Measurements from ENCODE around the gene ZBTB7C.

Gene ZBTB7C

DNA sequence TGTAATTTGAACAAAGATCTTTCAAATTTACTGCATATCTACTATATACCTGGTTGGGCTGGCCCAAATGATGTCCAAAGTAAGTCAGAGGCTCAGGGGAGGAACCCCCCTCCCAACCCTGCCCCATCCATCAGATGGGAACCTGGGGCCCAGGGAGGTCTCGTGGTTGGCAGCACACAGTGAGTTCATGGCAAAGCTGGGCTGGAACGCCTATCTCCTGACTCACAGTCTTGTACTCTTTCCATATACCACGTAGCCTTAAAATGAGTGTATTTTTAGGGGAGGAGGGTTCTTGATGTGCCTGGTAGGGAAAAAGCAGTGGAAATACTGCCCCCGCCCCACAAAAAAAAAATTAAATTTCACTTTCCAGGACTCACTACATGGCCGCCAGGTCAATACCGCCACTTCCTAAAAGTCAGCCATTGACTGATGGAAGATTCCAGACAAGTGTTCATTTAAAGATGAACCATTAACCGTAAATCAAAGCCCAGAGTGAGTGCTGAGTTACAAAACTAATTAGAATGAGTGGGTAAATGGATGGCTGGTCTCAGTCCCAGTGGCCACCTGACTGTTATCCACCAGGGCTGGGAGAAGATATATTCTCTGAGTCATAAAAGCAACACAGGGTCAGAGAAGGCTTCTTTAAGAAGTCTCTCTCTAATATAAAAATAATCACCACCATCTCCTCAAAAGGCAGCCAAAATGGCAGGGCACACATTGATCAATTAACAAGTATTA lies 80.5 kb downstream of the ZBTB7C start:
- Histone ChIP-seq H3K9ac (ENCODE audit: low read depth, low read length) (no peak overlapping the region), H4K20me1 (ENCODE audit: insufficient read depth, low read length) (no peaks in the 10 kb centered on the region), H3K4me3 (ENCODE audit: low read depth in 1 of 2, low read length in 2 of 2) (no peak overlapping the region), H3K4me2 (ENCODE audit: insufficient read depth, low read length) (no peak overlapping the region), H3K9me3 (ENCODE audit: insufficient read depth, low read length, severe bottlenecking) (no peaks in the 10 kb centered on the region), H3K79me2 (ENCODE audit: insufficient read depth, low read length) (no peaks in the 10 kb centered on the region), H3K36me3 (ENCODE audit: insufficient read depth, low read length) (no peaks in the 10 kb centered on the region), H3K4me1 (ENCODE audit: insufficient read depth, low read length) (no peaks in the 10 kb centered on the region), H3K27ac (ENCODE audit: low read length) (no peak overlapping the region), H3K27me3 (ENCODE audit: insufficient read depth, low read length, poor library complexity) (peaks cover 16% of the 10 kb centered on the region), H2AFZ (ENCODE audit: low read depth, low read length) (no peak overlapping the region)
- TF ChIP-seq, protein P1, sequence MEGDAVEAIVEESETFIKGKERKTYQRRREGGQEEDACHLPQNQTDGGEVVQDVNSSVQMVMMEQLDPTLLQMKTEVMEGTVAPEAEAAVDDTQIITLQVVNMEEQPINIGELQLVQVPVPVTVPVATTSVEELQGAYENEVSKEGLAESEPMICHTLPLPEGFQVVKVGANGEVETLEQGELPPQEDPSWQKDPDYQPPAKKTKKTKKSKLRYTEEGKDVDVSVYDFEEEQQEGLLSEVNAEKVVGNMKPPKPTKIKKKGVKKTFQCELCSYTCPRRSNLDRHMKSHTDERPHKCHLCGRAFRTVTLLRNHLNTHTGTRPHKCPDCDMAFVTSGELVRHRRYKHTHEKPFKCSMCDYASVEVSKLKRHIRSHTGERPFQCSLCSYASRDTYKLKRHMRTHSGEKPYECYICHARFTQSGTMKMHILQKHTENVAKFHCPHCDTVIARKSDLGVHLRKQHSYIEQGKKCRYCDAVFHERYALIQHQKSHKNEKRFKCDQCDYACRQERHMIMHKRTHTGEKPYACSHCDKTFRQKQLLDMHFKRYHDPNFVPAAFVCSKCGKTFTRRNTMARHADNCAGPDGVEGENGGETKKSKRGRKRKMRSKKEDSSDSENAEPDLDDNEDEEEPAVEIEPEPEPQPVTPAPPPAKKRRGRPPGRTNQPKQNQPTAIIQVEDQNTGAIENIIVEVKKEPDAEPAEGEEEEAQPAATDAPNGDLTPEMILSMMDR (IDR thresholded peaks at IDR 0.05; ENCODE audit: borderline replicate concordance, extremely low read depth, low read length, poor library complexity, severe bottlenecking) = no peak
- no peak for TF ChIP-seq EZH2 (IDR thresholded peaks at IDR 0.05; ENCODE audit: borderline replicate concordance, low read depth, low read length, severe bottlenecking)
- ATAC-seq (ENCODE audit: insufficient read depth, low read depth) = no peak
- DNase-seq = no peak

DNA sequence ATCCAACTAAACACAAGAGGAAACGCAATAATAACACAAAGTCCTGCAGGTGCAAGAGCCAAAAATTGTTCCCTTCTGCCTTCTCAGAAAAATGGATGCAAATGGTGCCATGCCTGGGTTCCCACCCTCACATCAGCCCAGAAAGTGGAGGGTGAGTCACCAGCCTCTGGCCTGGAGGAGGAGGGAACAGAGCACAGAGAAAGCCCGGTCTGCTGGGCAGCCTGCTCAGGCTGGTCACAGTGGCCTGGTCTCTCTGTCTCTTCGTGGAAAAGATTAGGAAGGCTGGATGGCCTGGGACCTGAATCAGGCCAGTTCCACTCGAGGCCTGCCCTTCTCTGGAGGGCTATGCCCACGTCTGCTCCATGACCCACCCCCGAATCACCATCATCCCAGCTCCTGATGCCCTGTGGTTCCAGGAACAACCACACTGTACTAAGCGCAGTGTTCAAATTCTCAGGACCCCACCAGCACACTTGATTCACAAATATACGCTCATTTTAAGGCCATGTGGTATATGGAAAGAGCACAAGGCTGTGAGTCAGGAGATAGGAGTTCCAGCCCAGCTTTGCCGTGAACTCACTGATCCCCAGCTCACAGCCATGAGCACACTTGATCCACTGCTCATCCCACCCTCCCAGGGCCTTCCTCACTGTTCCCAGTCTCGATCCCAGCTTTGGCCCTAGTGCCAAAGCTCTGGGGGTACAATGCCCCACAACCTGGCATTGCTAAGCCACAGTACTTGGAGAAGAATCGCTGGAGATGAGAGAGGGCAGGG lies 82.1 kb downstream of the ZBTB7C start:
- no peak overlapping the region for H3K4me2 ChIP-seq (ENCODE audit: insufficient read depth, low read length)
- no peak overlapping the region for H3K4me3 ChIP-seq (ENCODE audit: low read depth in 1 of 2, low read length in 2 of 2)
- H3K79me2 ChIP-seq (ENCODE audit: insufficient read depth, low read length) = no peaks in the 10 kb centered on the region
- H4K20me1 ChIP-seq (ENCODE audit: insufficient read depth, low read length) = no peaks in the 10 kb centered on the region
- ATAC-seq (ENCODE audit: insufficient read depth, low read depth) (no peak), DNase-seq (no peak)
- H3K9me3 ChIP-seq (ENCODE audit: insufficient read depth, low read length, severe bottlenecking) = no peaks in the 10 kb centered on the region
- H3K36me3 ChIP-seq (ENCODE audit: insufficient read depth, low read length) = no peaks in the 10 kb centered on the region
- H3K9ac ChIP-seq (ENCODE audit: low read depth, low read length) = no peak overlapping the region
- TF ChIP-seq, protein P1 (IDR thresholded peaks at IDR 0.05; ENCODE audit: borderline replicate concordance, extremely low read depth, low read length, poor library complexity, severe bottlenecking) = no peak
- TF ChIP-seq EZH2 (IDR thresholded peaks at IDR 0.05; ENCODE audit: borderline replicate concordance, low read depth, low read length, severe bottlenecking) = no peak
- H3K27ac ChIP-seq (ENCODE audit: low read length) = no peak overlapping the region
- H3K4me1 ChIP-seq (ENCODE audit: insufficient read depth, low read length) = no peaks in the 10 kb centered on the region
- H2AFZ ChIP-seq (ENCODE audit: low read depth, low read length) = no peak overlapping the region
- peaks cover 14% of the 10 kb centered on the region for H3K27me3 ChIP-seq (ENCODE audit: insufficient read depth, low read length, poor library complexity)

DNA sequence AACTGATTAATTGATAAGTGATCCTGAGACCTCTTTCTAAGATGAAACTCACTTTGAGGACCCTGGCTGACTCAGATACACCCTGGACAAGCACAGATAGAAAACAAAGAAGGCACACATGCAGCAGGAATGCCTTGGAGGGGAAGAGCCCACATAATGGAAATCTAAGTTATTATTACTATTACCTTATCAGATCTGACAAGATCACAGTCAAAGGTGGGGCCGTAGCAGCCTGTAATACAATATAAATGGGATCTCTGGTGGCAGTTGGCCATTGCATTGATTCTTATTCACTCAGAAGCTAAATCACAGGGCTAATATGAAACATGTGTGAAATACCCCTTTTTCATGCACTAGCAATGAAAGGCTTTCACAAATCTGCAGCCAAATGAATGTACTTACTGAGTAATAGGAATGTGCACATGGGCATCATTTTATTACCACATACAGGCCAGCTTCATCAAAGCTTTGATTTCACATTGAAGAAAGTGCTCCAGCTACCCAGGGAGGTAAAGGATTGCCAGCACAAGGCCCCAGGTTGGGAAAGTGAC lies 84.0 kb downstream of the ZBTB7C start:
- no peak for ATAC-seq (ENCODE audit: insufficient read depth, low read depth)
- Histone ChIP-seq H3K9me3 (ENCODE audit: insufficient read depth, low read length, severe bottlenecking) (no peaks in the 10 kb centered on the region), H3K36me3 (ENCODE audit: insufficient read depth, low read length) (no peaks in the 10 kb centered on the region), H3K79me2 (ENCODE audit: insufficient read depth, low read length) (no peaks in the 10 kb centered on the region), H4K20me1 (ENCODE audit: insufficient read depth, low read length) (no peaks in the 10 kb centered on the region), H2AFZ (ENCODE audit: low read depth, low read length) (no peak overlapping the region), H3K27me3 (ENCODE audit: insufficient read depth, low read length, poor library complexity) (peaks cover 9% of the 10 kb centered on the region), H3K4me1 (ENCODE audit: insufficient read depth, low read length) (no peaks in the 10 kb centered on the region), H3K9ac (ENCODE audit: low read depth, low read length) (no peak overlapping the region), H3K4me2 (ENCODE audit: insufficient read depth, low read length) (no peak overlapping the region), H3K27ac (ENCODE audit: low read length) (no peak overlapping the region), H3K4me3 (ENCODE audit: low read depth in 1 of 2, low read length in 2 of 2) (no peak overlapping the region)
- no peak for DNase-seq
- no peak for TF ChIP-seq EZH2 (IDR thresholded peaks at IDR 0.05; ENCODE audit: borderline replicate concordance, low read depth, low read length, severe bottlenecking)
- TF ChIP-seq, protein P1 (IDR thresholded peaks at IDR 0.05; ENCODE audit: borderline replicate concordance, extremely low read depth, low read length, poor library complexity, severe bottlenecking) = no peak
